ENCODE measurements around the gene GSDME.
A peak's percentile ranks its signal among the peaks of the same experiment; 100 is the strongest.

Gene GSDME

DNA sequence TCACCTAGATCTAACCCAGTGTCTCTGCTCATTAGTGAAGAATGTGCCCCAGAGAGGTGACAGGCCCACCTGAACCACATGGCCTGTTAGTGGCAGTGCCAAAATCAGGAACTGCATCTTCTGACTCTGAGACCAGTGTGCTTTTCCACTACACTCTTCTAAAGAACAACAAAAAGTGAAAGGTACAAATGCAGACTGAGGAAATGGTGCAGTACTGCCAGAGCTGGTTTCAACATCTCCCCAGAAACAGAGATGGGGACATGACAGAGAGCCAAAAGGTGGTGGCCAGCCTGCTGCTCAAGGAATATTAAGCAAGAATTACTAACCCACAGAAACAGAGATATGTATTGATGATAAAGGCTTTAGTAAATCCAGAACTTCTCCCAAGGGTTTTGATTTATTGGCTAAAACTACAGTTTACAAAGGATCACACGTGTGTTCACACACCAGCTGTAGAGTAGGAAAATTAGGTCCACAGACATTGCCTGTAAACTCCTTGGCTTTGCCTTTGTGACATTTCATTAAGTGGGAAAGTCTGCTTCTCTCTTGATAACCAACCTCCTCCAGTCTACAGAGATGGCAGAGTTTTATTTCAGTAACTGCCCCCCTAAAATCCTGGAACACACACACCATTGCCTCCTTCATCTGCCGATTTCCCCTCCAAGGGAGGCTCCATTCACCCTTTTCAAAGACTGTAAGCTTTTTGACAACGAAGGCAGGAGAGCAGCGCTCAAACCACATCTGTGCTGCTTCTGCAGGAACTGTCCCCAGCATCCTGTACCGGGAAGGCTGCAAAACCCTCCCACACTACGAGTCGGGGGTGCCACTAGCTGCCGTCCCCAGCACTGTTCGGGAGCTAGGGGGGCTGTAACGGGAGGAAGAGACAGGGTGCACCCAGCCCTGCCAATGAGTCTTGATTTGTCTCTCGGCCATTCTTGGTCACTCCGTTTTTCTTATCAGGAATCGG, 29.8 kb downstream of the GSDME start:
- TF ChIP-seq TAF1 (IDR thresholded peaks at IDR 0.05; ENCODE audit: borderline replicate concordance, low read depth, low read length) (no peak), POLR2AphosphoS5 (IDR thresholded peaks at IDR 0.05; ENCODE audit: low read depth, low read length) (no peak), POLR2A (IDR thresholded peaks at IDR 0.05; ENCODE audit: low read depth, low read length) (no peak)
- FAIRE-seq: peak; percentile 71
- DNase-seq (ENCODE audit: insufficient read length): peak; percentile 48

DNA sequence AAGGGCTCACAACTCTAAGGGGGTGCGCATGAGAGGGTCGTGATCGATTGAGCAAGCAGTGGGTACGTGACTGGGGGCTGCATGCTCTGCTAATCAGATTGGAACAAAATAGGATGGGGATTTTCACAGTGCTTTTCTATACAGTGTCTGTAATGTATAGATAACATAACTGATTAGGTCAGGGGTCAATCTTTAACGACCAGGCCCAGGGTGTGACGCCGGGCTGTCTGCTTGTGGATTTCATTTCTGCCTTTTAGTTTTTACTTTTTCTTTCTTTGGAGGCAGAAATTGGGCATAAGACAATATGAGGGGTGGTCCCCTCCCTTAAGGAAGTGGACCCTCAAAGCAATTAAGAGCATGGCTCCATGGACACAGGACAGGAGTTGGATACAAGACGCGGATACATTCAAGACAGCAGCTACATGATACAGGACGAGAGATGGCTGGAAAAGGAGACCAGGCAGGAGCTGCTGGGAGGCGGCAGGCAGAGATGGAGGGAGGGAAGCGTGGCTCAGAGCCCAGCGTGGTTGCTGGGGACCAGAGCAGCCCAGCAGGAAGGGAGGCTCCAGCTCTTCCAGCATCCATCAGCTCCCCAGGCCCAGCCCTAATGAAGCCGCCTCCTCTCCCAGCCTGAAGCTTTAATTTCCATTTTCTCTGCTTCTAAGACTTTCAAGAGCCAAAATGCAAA, 31.6 kb downstream of the GSDME start:
- TF ChIP-seq POLR2A (IDR thresholded peaks at IDR 0.05; ENCODE audit: low read depth, low read length): no peak
- DNase-seq (ENCODE audit: insufficient read length): no peak
- no peak for FAIRE-seq

DNA sequence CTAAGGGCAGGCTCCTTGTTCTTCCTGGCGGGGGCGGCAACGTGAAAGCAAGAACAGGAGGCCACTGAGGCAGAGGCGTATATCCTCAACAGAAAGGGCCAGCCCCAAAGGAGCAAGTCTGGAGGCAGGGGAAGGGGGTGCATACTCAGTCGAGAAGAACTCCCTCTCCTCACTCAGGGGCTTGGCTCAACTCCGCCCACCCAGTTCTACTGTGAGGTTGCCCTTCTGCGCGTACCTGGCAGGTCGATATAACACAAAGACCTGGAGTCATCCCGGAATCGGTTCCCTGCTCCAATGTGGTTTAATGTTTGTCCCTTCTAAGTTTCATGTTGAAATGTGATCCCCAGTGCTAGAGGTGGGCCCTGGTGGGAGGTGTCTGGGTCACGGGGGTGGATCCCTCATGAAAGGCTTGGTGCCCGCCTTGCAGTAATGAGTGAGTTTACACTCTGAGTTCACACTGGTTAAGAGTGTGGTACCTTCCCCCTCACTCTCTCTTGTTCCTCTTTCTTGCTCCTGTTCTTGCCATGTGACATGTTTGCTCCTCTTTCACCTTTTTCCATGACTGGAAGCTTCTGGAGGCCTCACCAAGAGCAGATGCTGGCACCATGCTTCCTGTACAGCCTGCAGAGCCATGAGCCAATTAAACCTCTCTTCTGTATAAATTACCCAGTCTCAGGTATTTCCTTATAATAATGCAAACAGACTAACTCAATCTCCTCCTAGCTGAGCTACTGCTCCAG, 32.6 kb downstream of the GSDME start:
- FAIRE-seq: no peak
- no peak for DNase-seq (ENCODE audit: insufficient read length)
- TF ChIP-seq POLR2AphosphoS5 (IDR thresholded peaks at IDR 0.05; ENCODE audit: low read depth, low read length) (no peak), TAF1 (IDR thresholded peaks at IDR 0.05; ENCODE audit: borderline replicate concordance, low read depth, low read length) (no peak), POLR2A (IDR thresholded peaks at IDR 0.05; ENCODE audit: low read depth, low read length) (no peak)

DNA sequence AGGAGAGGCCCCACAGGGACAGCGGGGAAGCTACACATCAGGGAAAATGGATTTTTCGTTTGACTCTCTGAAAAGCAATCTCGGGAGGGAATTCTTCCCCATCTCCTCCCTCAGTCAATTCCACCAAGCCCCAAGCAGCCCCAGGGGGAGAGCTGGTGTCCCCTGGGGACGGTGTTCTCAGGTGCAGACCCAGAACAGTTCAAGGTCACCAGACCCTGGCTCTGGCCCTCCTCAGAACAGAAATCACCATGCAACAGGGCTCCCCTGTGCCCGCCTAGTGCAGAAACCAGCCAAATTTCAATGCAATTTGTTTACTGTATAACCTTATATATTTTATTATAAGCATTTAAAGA, 34.1 kb downstream of the GSDME start:
- FAIRE-seq: no peak
- no peak for DNase-seq (ENCODE audit: insufficient read length)
- TF ChIP-seq POLR2AphosphoS5 (IDR thresholded peaks at IDR 0.05; ENCODE audit: low read depth, low read length) (no peak), TAF1 (IDR thresholded peaks at IDR 0.05; ENCODE audit: borderline replicate concordance, low read depth, low read length) (no peak), POLR2A (IDR thresholded peaks at IDR 0.05; ENCODE audit: low read depth, low read length) (no peak)

DNA sequence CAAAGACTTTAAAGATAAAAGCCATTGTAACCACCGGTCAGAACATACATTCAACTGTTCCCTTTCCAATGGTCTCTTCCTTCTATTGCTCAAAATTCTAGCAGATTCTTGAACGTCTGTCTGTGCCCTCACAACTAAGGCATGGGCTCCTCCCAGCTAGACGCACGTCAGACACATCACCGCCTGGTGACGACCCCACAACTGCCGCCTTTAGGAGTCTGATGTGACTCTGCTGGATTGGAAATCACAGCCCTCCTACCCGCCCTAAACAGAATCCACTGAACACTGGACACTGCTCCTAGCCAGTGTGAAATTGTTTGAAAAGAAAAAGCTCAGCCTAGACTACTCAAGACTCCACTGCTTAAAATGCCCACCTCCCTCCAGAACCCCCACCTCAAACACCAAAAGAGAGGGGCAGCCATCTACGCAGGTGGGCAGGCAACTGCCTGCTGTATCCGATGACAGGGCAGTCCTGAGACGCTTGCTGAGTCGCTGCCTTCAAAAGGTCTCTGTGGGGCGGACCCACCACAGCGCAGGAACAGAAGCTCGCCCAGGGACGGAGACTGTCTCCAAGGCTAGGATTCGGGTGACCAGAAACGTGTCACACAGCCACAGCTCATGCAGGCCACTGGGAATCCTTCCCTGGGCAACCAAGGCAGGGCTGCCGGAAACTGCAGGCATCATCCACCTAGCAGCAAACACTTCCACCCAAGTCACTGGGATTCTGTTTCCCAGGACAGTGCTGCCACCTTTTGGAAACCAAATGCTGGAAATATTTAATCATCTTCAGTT, 34.7 kb downstream of the GSDME start:
- DNase-seq (ENCODE audit: insufficient read length) (no peak), FAIRE-seq (no peak)
- TF ChIP-seq POLR2AphosphoS5 (IDR thresholded peaks at IDR 0.05; ENCODE audit: low read depth, low read length) (no peak), TAF1 (IDR thresholded peaks at IDR 0.05; ENCODE audit: borderline replicate concordance, low read depth, low read length) (no peak), POLR2A (IDR thresholded peaks at IDR 0.05; ENCODE audit: low read depth, low read length) (no peak)

DNA sequence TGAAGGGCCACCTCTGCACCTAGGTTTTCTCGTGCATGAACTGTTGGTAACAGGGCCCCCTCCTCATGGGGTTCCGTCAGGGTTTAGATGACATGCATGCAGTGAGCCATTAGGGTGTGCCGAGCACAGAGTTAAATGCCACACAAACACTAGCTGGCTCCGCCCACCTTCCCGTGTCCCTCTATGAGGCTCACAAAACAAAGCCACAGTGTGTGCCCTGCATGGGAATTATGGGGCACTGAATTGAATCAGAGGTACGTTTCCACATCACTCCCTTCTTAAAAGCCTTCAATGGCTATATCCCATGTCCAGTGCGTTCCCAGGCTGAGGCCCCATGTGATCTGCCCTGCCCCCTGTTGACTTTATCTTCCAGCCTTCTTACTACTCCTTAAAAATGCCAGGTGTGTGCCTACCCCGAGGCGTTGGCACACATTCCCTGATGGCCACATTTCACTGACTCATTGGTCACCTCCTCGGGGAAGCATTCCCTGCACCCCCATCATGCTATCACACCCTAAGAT, 35.7 kb downstream of the GSDME start:
- FAIRE-seq (peak; percentile 30), DNase-seq (ENCODE audit: insufficient read length) (no peak)
- no peak for TF ChIP-seq TAF1 (IDR thresholded peaks at IDR 0.05; ENCODE audit: borderline replicate concordance, low read depth, low read length)
- TF ChIP-seq POLR2A (IDR thresholded peaks at IDR 0.05; ENCODE audit: low read depth, low read length): no peak
- no peak for TF ChIP-seq POLR2AphosphoS5 (IDR thresholded peaks at IDR 0.05; ENCODE audit: low read depth, low read length)

DNA sequence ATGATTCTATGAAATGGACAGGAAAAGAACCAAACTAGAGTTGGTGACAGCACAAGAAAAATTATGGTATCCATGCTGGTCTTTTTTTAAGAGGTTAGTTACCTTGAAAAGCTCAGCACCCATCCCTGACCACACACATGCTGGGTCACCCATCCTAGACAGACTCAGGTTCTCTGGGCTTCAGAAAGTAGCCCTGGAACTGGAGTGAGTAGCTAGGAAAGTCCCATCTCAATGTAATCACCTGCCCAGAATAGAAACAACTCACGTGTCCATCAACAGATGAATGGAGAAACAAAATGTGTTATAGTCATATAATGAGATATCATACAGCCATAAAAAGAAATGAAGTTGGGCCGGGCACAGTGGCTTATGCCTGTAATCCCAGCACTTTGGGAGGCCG, 37.0 kb downstream of the GSDME start:
- TF ChIP-seq POLR2A (IDR thresholded peaks at IDR 0.05; ENCODE audit: low read depth, low read length) (no peak), TAF1 (IDR thresholded peaks at IDR 0.05; ENCODE audit: borderline replicate concordance, low read depth, low read length) (no peak), POLR2AphosphoS5 (IDR thresholded peaks at IDR 0.05; ENCODE audit: low read depth, low read length) (no peak)
- no peak for DNase-seq (ENCODE audit: insufficient read length)
- peak; percentile 65 for FAIRE-seq

DNA sequence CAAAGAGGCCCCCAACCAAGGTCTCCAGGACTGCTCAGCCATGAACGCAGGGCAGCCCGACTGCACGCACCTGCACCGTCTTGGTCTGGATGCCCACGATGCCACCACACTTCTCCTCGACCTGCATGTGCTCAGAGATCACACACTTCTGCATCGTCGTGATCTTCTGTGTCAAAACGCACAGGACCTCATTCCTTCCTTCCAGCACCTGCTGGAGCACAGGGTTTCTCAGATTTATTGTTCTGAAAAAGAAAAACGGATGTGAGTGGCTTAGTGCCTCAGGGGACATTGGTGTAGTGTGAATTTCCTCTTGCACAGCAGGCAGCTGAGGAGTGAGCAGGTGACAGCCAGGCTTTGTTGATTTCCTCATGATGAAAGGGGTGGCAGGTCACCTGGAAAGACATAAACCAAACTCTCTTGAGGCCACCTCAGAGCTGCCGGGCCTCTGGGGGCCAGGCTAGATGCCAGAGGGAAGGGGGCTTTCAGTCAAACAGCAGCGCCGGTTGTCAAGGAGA, 38.2 kb downstream of the GSDME start:
- no peak for DNase-seq (ENCODE audit: insufficient read length)
- TF ChIP-seq POLR2A (IDR thresholded peaks at IDR 0.05; ENCODE audit: low read depth, low read length) (peak; percentile 84), TAF1 (IDR thresholded peaks at IDR 0.05; ENCODE audit: borderline replicate concordance, low read depth, low read length) (peak; percentile 48; the same call in 1 of the 2 replicates), POLR2AphosphoS5 (IDR thresholded peaks at IDR 0.05; ENCODE audit: low read depth, low read length) (peak; percentile 84)
- peak; percentile 98 for FAIRE-seq

DNA sequence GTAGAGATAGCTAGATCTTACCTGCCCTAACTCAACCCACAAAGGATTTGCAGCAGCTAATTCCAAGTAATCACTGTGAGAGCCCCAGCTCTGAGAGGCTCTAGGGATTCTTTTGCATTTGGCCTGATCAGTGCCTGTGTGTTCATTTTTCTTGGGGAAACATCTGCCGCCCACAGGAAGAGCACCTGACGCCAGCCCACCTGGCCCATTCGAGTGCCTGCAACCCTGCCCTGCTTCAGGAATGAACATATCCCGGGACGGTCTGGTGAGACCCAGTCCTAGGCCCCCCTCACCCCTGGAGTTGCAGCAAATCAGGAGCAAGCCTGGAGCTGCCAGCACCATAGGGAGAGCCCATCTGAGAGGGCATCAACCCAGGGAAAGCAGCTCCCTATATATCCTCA, 38.8 kb downstream of the GSDME start:
- FAIRE-seq: peak; percentile 56
- DNase-seq (ENCODE audit: insufficient read length): no peak
- TF ChIP-seq TAF1 (IDR thresholded peaks at IDR 0.05; ENCODE audit: borderline replicate concordance, low read depth, low read length): no peak
- TF ChIP-seq POLR2A (IDR thresholded peaks at IDR 0.05; ENCODE audit: low read depth, low read length): no peak
- TF ChIP-seq POLR2AphosphoS5 (IDR thresholded peaks at IDR 0.05; ENCODE audit: low read depth, low read length): no peak

DNA sequence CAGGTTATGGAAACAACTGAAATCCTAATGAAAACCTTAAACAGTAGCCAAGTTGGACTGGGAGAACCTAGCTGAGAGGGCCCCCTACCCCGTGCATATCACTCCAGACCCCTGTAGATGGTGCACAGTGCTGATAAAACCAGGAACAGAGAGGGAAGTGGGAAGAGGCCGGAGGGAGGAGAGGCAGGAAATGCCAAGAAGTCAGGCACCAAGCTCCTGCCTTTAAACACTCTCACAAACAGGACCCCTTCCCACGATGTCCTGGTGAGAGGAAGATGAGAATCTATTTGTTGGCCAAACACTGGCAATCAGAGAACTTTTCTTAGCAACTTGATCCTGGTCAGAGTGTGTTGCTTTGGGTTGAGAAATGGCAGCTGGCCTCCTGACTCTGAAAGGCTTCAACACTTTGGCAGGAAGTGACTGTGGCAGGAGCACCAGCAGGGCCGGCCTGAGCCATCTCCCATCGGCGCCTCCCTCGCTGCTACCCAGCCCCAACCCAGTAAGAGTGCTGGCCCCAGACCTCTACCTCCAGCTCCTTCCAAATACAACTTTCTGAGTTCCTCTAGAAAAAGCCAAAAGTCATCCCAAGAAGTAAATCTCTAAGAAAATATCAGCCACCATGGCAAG, 39.5 kb downstream of the GSDME start:
- DNase-seq (ENCODE audit: insufficient read length): no peak
- peak; percentile 80 for FAIRE-seq
- peak; percentile 29; the same call in 1 of the 2 replicates for TF ChIP-seq POLR2A (IDR thresholded peaks at IDR 0.05; ENCODE audit: low read depth, low read length)
- no peak for TF ChIP-seq POLR2AphosphoS5 (IDR thresholded peaks at IDR 0.05; ENCODE audit: low read depth, low read length)
